Measurements from ENCODE around the gene SDHA. TPM values are rescaled to one million over a fixed set of nuclear protein-coding genes. Genes with fewer than 3 reads are reported as not detected.
"Not testable (repeated sequence)": the region's sequence is repeated elsewhere in the genome, so short reads cannot be mapped to it uniquely, and the experiment has no call there.

SDHA gene
- total RNA-seq, 1 experiment from 2014 or later = 171 TPM

GRCh38 chr5:230711-231110 is 12.6 kb downstream of the SDHA start:
- intact Hi-C loops (cut with micrococcal nuclease; ENCODE audit: unreplicated experiment) (no loop called here), in situ Hi-C loops (cut with HindIII; ENCODE audit: low pct_unique_long_range_greater_than_20kb, low sequenced_read_pairs) (no loop called here)
- H3K27me3 ChIP-seq (ENCODE audit: control insufficient read depth, insufficient read depth, low read length) = no peaks in the 10 kb centered on the region
- no TSS peak for BruUV-seq (replicated peaks)
- TF ChIP-seq POLR2AphosphoS5 (IDR thresholded peaks at IDR 0.05; ENCODE audit: low read depth, low read length) = no peak
- no peak for TF ChIP-seq TCF7L2 (IDR thresholded peaks at IDR 0.05; ENCODE audit: low read depth, low read length)
- no peak for TF ChIP-seq SIN3A (IDR thresholded peaks at IDR 0.05; ENCODE audit: borderline replicate concordance, insufficient read depth, low read depth, low read length)
- TF ChIP-seq CTCF (IDR thresholded peaks at IDR 0.05) = no peak
- no peak for TF ChIP-seq REST (IDR thresholded peaks at IDR 0.05; ENCODE audit: insufficient read depth in 1 of 2, low read depth in 2 of 2, low read length in 1 of 2)
- no peaks in the 10 kb centered on the region for H3K9me3 ChIP-seq (ENCODE audit: control insufficient read depth, insufficient read depth, low read depth, low read length)
- H3K4me1 ChIP-seq (ENCODE audit: control insufficient read depth, insufficient read depth, low read length) = no peaks in the 10 kb centered on the region
- DNase-seq (ENCODE audit: low read depth, low spot score) = no peak
- H3K27ac ChIP-seq (ENCODE audit: low read length) = no peak overlapping the region
- no peak overlapping the region for H3K4me3 ChIP-seq (ENCODE audit: low read depth in 2 of 2, low read length in 2 of 2)
- POLR2A ChIA-PET = no interaction called here
- CTCF ChIA-PET = no interaction called here
- H3K36me3 ChIP-seq (ENCODE audit: control insufficient read depth, insufficient read depth, low read length) = peaks cover 14% of the 10 kb centered on the region
- no peak for ATAC-seq

GRCh38 chr5:231661-232060 is 13.5 kb downstream of the SDHA start:
- ChIA-PET CTCF (no interaction called here), POLR2A (interaction anchor here (0.6 kb wide), 1 partner anchor 186 kb away, joined by 3 read pairs; no protein-coding TSS in a partner anchor)
- intact Hi-C loops (cut with micrococcal nuclease; ENCODE audit: unreplicated experiment) (no loop called here), in situ Hi-C loops (cut with HindIII; ENCODE audit: low pct_unique_long_range_greater_than_20kb, low sequenced_read_pairs) (no loop called here)
- H3K4me3 ChIP-seq (ENCODE audit: low read depth in 2 of 2, low read length in 2 of 2) = no peak overlapping the region
- BruUV-seq (replicated peaks) = no TSS peak
- H3K36me3 ChIP-seq (ENCODE audit: control insufficient read depth, insufficient read depth, low read length) = peaks cover 12% of the 10 kb centered on the region
- no peak for ATAC-seq
- no peak for TF ChIP-seq CTCF (IDR thresholded peaks at IDR 0.05)
- TF ChIP-seq POLR2AphosphoS5 (IDR thresholded peaks at IDR 0.05; ENCODE audit: low read depth, low read length) = no peak
- no peak for TF ChIP-seq TCF7L2 (IDR thresholded peaks at IDR 0.05; ENCODE audit: low read depth, low read length)
- TF ChIP-seq SIN3A (IDR thresholded peaks at IDR 0.05; ENCODE audit: borderline replicate concordance, insufficient read depth, low read depth, low read length) = no peak
- no peak for TF ChIP-seq REST (IDR thresholded peaks at IDR 0.05; ENCODE audit: insufficient read depth in 1 of 2, low read depth in 2 of 2, low read length in 1 of 2)
- H3K9me3 ChIP-seq (ENCODE audit: control insufficient read depth, insufficient read depth, low read depth, low read length) = no peaks in the 10 kb centered on the region
- no peak overlapping the region for H3K27ac ChIP-seq (ENCODE audit: low read length)
- no peaks in the 10 kb centered on the region for H3K27me3 ChIP-seq (ENCODE audit: control insufficient read depth, insufficient read depth, low read length)
- H3K4me1 ChIP-seq (ENCODE audit: control insufficient read depth, insufficient read depth, low read length) = no peaks in the 10 kb centered on the region
- DNase-seq (ENCODE audit: low read depth, low spot score) = no peak

- intact Hi-C loops (cut with micrococcal nuclease; ENCODE audit: unreplicated experiment) = not testable (repeated sequence)
Measured at GRCh38 chr5:233426-233825, 15.3 kb downstream of the SDHA start.

More at GRCh38 chr5:233426-233825, 15.3 kb downstream of the SDHA start:
- H3K4me1 ChIP-seq (ENCODE audit: control insufficient read depth, insufficient read depth, low read length); POLR2A ChIA-PET; H3K4me3 ChIP-seq (ENCODE audit: low read depth in 2 of 2, low read length in 2 of 2); H3K36me3 ChIP-seq (ENCODE audit: control insufficient read depth, insufficient read depth, low read length); H3K27me3 ChIP-seq (ENCODE audit: control insufficient read depth, insufficient read depth, low read length); BruUV-seq (replicated peaks); H3K27ac ChIP-seq (ENCODE audit: low read length); ATAC-seq; DNase-seq (ENCODE audit: low read depth, low spot score); CTCF ChIA-PET; H3K9me3 ChIP-seq (ENCODE audit: control insufficient read depth, insufficient read depth, low read depth, low read length); in situ Hi-C loops (cut with HindIII; ENCODE audit: low pct_unique_long_range_greater_than_20kb, low sequenced_read_pairs): not testable (repeated sequence)

Measured in Panc1 (cell line).